ENCODE measurements around the gene TSPAN32.

The TSPAN32 gene, protein sequence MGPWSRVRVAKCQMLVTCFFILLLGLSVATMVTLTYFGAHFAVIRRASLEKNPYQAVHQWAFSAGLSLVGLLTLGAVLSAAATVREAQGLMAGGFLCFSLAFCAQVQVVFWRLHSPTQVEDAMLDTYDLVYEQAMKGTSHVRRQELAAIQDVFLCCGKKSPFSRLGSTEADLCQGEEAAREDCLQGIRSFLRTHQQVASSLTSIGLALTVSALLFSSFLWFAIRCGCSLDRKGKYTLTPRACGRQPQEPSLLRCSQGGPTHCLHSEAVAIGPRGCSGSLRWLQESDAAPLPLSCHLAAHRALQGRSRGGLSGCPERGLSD

GRCh38 chr11:2301631-2302305, at the start of gene TSPAN32, which contains the start of gene C11orf21:
Gene TSPAN32 (plus strand): TSS chr11:2302013. CDS start chr11:2302150, 137 bp downstream.
Gene C11orf21 (minus strand): TSS chr11:2301918. CDS start chr11:2301808, 110 bp downstream.
- DNase-seq (ENCODE audit: low spot score): peak; percentile 46

GRCh38 chr11:2252018-2252417, 49.8 kb upstream of the TSPAN32 start:
- DNase-seq (ENCODE audit: low spot score): no peak

DNA sequence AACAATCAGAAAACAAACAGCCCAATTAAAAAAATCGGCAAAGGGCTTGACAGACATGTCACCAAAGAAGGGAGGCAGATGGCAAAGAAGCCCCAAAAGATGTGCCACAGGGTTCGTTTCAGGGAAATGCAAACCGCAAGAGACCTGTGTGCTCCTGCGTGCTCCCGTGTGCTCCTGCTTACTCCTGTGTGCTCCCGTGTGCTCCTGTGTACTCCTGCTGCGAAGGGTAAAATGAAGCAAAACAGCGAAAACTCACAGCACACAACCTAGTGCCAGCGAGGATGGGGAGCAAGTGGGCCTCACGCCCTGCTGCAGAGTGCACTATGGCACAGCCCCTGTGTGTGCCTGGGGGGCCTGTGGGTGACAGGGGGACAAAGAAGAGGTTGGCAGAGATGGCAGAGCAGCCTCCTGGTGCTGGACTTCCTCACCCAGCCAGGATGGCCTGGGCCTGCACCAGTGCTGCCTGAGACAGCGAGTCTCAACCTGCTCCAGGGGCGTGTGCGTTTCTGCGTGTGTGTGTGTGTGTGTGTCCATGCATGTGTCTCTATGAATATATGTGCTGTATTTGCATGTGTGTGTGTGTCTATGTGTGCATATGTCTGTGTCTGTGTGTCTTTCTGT, 45.4 kb upstream of the TSPAN32 start:
- DNase-seq (ENCODE audit: low spot score): peak; percentile 38

DNA sequence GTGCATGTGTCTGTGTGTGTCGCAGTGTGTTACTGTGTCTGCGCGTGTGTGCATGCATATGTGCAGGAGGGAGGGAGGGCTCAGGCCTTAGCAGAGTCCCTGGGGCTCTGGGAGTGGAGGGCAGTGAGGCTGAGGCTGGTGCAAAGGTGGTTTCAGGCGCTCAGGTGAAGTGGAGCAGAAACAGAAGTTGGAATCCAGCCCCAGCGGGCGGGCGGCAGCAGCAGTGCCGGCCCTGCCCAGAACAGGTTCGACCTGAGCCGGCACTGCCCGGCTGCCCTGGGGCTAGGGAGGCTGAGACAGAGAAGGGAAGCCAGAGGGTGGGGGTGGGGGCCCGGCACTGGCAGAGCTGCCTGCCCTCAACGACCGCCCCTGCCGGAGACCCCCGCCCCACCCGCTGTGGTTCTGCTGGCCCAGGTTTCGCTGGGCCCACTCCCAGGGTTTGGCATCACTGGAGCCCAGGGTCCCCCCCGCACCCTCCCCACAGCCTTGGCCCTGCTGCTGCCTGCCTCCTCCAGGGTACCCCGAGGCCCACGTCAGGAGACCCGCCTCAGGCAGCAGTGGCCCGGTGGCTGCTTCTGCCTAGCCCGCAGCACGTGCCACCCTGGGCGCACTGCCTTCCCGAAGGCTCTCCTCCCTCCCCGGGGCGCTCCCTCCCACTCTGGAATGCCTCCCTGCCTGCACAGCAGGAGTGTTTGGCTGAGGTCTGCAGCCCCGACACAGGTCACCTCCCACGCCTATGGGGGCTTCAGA, 44.7 kb upstream of the TSPAN32 start:
- DNase-seq (ENCODE audit: low spot score): peak; percentile 52

- DNase-seq (ENCODE audit: low spot score): peak; percentile 42
These were observed 43.0 kb upstream of the TSPAN32 start for GRCh38 chr11:2258501-2259465.

- DNase-seq (ENCODE audit: low spot score): peak; percentile 32
These were observed 42.4 kb upstream of the TSPAN32 start for GRCh38 chr11:2259466-2259830.

DNA sequence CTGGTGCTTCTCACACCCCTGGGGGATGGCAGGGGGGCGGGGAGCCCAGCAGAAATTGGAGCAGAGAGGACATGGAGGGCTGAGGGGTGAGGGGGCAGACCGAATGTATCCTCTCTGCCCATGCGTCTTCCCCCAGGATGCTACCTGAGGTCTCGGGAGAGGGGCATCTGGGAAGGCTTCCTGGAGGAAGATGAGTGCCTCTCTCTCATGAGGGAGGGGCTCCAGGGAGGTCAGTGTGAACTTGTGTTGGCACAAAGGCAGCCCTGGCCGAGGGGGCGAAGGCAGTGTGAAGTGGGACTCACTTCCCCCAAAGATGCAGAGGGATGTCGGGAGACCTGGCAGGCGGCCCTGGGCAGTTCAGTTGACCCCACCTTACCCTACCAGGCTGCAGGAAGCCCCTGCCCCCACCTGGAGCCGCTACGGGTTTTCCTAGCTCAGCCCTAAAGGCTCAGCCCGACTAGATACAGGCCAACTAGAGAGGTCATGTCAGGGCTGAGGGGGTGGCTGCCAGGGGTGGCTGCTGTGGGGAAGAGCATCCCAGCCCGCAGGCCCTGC, 41.8 kb upstream of the TSPAN32 start:
- DNase-seq (ENCODE audit: low spot score): no peak

DNA sequence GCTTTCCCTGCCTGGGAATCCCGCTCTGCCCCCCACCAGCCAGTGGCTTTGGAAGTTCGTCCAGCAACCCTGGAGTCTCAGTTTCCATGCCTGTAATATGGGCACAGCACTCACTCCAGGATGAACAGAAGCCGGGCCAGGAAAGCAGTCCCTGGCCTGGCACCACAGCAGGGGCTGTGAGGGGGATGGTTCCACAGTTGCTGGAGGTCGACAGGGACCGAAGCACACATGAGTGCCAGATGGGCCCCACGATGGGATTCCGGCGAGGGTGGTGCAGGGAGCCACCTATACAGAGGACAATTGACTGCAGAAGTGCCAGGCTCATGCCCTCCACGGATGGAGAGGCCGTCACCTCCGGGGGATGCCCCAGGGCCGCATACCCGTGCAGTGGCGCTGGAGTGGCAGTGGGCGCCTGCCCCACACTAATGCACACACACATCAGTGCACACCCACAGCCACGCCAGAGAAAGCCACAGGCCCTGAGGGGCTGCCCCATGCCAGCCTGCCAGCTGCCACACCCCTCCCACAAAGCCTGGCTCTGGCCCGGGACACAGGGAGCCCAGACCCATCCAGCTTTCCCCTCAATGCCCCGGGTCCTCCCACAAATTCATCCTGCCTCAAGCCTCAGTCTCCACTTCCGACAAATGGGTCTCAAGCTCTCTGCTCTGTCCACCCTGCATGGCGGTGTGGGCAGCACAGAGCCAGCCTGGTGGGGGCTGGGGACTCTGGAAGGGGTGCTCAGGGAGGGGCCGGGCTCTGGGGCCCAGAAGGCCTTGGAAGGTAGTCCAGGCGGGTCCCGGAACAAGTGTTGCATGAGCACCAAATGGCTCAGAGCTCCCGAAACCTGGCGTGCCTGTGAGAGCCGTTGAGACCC, 41.1 kb upstream of the TSPAN32 start:
- no peak for DNase-seq (ENCODE audit: low spot score)

GRCh38 chr11:2261436-2262230, 40.2 kb upstream of the TSPAN32 start:
- DNase-seq (ENCODE audit: low spot score): no peak

DNA sequence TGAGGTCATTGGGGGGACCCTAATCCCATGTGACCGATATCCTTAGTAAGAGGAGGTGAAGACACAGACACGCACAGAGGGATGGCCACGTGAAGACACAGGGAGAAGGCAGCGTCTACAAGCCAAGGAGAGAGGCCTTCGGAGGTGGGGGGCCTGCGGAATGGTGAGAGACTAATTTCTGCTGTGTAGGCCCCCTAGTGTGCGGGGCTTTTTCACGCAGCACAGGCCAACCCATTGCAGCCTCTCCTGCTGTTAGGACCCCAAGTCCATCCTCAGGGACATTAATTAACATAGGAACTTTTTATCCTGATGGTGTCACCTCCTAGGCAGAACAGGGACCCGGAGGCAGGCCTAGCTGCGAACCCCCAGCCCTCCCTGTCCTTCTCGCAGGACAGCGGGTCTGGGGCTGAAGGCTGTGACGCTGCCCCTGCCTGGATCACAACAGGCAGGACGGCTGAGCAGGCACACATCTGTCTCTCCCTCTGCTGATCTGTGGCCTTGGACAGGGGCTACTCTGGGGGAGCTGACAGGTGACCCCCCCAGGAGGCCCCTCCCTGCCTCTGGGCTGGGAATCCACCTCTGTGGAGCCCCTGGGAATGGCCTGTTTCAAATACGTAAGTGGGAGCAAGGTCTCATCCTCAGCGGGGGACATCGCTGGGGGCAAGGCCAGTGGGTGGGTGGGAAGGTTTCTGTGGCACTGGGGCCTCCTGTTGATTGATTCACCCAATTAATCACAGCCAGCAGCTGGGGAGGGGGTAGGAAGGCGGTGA, 39.3 kb upstream of the TSPAN32 start:
- DNase-seq (ENCODE audit: low spot score): peak; percentile 46

DNA sequence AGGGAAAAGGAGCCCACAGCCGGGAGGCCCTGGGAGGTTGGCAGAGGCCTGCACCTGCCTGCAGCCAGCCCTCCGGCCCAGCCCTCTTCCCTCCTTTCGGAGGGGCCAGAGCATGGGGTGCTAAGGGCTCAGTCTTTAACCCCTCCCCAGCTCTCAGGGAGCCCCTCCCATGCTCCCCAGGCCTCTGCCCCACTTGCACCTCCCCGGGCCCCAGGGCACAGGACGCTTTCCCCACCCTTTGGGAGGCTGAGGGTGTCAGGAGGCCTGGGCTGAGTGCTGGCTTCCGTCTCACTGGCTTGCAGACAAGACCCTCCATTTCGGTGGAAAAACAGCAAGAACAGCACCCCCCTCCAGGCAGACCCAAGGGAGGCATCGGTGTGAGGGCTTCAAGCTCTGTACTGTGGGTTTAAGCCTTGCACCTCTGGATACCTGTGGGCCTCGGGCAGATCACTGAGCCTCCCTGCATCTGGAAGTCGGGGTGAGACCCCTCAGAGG, 38.7 kb upstream of the TSPAN32 start:
- no peak for DNase-seq (ENCODE audit: low spot score)

DNA sequence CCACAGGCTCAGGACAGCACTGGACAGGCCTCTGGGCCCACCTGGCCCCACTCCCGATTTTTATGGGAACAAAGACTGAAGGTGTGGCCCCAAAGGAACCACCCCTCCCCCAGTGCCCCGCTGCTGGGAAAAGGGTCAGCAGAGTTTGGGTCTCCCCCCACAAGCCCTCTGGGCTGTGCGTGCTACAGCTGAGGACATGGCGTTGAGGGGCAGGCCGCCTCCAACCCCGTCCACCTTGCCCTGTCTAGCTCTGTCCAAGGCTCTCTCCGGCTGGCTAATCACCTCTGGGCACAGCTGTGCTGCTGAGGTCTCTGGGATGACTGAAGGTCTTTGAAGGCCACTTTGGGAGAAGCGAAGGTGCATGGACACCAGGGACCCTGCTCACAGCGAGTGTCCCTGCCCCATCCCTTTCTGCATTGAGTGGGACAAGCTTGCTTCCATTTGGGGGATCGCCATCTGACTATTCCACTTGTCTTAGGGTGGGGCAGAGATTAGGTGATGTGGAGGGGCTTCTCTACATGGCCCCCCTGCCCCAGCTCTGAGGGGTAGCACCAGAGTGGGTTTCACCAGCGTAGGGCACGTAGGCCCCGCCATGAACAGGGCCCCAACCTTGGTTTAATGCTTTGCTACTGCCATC, 38.0 kb upstream of the TSPAN32 start:
- DNase-seq (ENCODE audit: low spot score): no peak

GRCh38 chr11:2264366-2265053, 37.3 kb upstream of the TSPAN32 start:
- no peak for DNase-seq (ENCODE audit: low spot score)

GRCh38 chr11:2265396-2265795, 36.4 kb upstream of the TSPAN32 start:
- DNase-seq (ENCODE audit: low spot score): no peak

DNA sequence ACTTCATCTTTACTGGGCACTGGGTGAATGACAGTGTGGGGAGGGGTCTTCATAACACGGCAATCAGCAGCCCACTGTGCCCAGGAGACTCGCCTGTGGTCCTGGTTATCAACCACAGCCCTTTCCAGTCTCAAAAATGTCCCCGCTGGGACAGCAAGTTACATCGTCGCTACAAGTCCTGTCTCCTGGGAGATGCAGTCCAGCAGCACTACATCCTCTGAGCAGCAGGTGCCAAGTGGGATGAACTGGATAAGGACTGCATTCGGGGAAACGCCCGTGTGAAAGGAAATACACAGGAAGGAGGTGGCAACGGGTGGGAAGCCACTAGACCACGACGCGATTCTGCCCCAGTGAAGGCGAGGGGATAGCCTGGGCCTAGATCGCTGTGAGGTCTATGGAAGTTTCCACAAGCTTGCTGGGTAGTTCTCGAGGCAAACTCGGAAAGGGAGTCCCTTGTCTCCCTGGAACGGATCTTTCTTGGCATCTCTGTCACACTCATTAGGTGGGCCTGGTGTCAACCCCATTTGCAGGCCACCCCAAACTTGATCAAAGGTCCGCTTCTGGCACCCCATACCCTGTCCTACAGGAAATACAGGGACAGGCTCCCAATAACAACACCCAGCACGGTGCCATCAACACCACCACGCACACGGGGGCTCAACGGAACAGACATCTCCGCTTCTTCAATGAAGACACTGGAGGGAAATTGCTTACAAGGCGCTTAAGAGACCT, 35.8 kb upstream of the TSPAN32 start:
- no peak for DNase-seq (ENCODE audit: low spot score)

- no peak for DNase-seq (ENCODE audit: low spot score)
These were observed 35.1 kb upstream of the TSPAN32 start for GRCh38 chr11:2266586-2267305.

Data from ecto neural progenitor cell (in vitro differentiated cells).